H1 (cell line): Measurements from ENCODE around the gene MMADHC. TPM values are rescaled to one million over a fixed set of nuclear protein-coding genes. Genes with fewer than 3 reads are reported as not detected.

ENCODE experiments used
- CTCF ChIA-PET: fragments of 300-600 bp; sonication (Branson Sonifier 250); formaldehyde crosslinking; loops from one replicate; lab custom pipeline; 2021; ENCODE audit not compliant: partially characterized antibody; lab: Charles Lee
- POLR2A ChIA-PET: fragments of 300-600 bp; sonication (Branson Sonifier 250); formaldehyde crosslinking; loops from one replicate; lab custom pipeline; 2021; ENCODE audit warnings: inconsistent platforms; ENCODE audit not compliant: partially characterized antibody; lab: Charles Lee
- DNase-seq, 2 experiments: peaks; one replicate each; pipeline versions ENCODE4 v3.0.0 to v3.0.0-alpha.2; 2010 to 2022; ENCODE audit warnings: low spot score in 2 of 2, low read depth in 1 of 2, mixed read lengths in 1 of 2
- FAIRE-seq: peaks from 2 replicates; lab custom pipeline; 2011; peaks lifted over from hg19 to GRCh38; lab: Jason Lieb, UNC
- H2AFZ ChIP-seq: 2 replicates; pipeline ENCODE4 v1.8.1; 2012; ENCODE audit warnings: low read length, inconsistent platforms
- H2AK5ac ChIP-seq: 2 replicates; pipeline ENCODE4 v1.6.1; 2013; ENCODE audit warnings: low read depth, low read length
- H2BK120ac ChIP-seq: replicated peaks from 2 replicates; pipeline ENCODE3; 2013; ENCODE audit warnings: low read depth, low read length, inconsistent platforms
- H2BK12ac ChIP-seq: 2 replicates; pipeline ENCODE4 v1.6.1; 2013; ENCODE audit warnings: low read depth, low read length
- H2BK15ac ChIP-seq: 2 replicates; pipeline ENCODE4 v1.6.1; 2013; ENCODE audit warnings: low read length
- H2BK20ac ChIP-seq: 2 replicates; pipeline ENCODE4 v1.6.1; 2013; ENCODE audit warnings: low read length
- H2BK5ac ChIP-seq: 2 replicates; pipeline ENCODE4 v1.6.1; 2013; ENCODE audit warnings: low read depth, low read length
- H3K14ac ChIP-seq: 2 replicates; pipeline ENCODE4 v1.6.1; 2013; ENCODE audit warnings: inconsistent platforms; ENCODE audit not compliant: insufficient read length
- H3K18ac ChIP-seq: 2 replicates; pipeline ENCODE4 v1.6.1; 2013; ENCODE audit warnings: low read length; ENCODE audit errors: extremely low read depth
- H3K23ac ChIP-seq: 2 replicates; pipeline ENCODE4 v1.6.1; 2013; ENCODE audit warnings: inconsistent platforms; ENCODE audit not compliant: insufficient read length
- H3K23me2 ChIP-seq: 2 replicates; pipeline ENCODE4 v1.6.1; 2013; ENCODE audit warnings: low read depth, low read length
- H3K27ac ChIP-seq: 2 replicates; pipeline ENCODE4 v1.6.1; 2011; ENCODE audit warnings: low read depth, low read length, inconsistent platforms
- H3K27me3 ChIP-seq, 4 experiments: replicated peaks in 1 of 4; 1 replicate in 1 of 4; 2 replicates in 3 of 4; pipeline versions ENCODE4 v1.6.1 to v1.8.1; 2011 to 2013; ENCODE audit warnings: low read length in 3 of 4, mild to moderate bottlenecking in 3 of 4, inconsistent platforms in 2 of 4, mixed read lengths in 2 of 4, moderate library complexity in 1 of 4; ENCODE audit not compliant: control insufficient read depth in 3 of 4, insufficient read depth in 3 of 4; ENCODE audit errors: extremely low read depth in 1 of 4
- H3K36me3 ChIP-seq, 4 experiments: 2 replicates each; pipeline versions ENCODE4 v1.6.1 to v1.8.1; 2011 to 2013; ENCODE audit warnings: mild to moderate bottlenecking in 4 of 4, low read length in 3 of 4, moderate library complexity in 2 of 4, control low read depth in 1 of 4, inconsistent platforms in 1 of 4; ENCODE audit not compliant: insufficient read depth in 4 of 4, control insufficient read depth in 2 of 4
- H3K4ac ChIP-seq: replicated peaks from 2 replicates; pipeline ENCODE3; 2013; ENCODE audit warnings: low read length, low read depth, mixed read lengths, inconsistent platforms; ENCODE audit not compliant: insufficient read length
- H3K4me1 ChIP-seq, 4 experiments: replicated peaks in 1 of 4; 1 replicate in 1 of 4; 2 replicates in 3 of 4; pipeline versions ENCODE4 v1.6.1 to v1.8.1; 2011 to 2013; ENCODE audit warnings: low read length in 3 of 4, inconsistent platforms in 2 of 4, mixed read lengths in 1 of 4; ENCODE audit not compliant: insufficient read depth in 4 of 4, control insufficient read depth in 3 of 4
- H3K4me2 ChIP-seq, 2 experiments: 2 replicates each; pipeline versions ENCODE4 v1.6.1 to v1.8.1; 2011 to 2013; ENCODE audit warnings: low read depth in 2 of 2, low read length in 2 of 2, control low read depth in 1 of 2, inconsistent platforms in 1 of 2, mild to moderate bottlenecking in 1 of 2; ENCODE audit not compliant: insufficient read depth in 1 of 2
- H3K4me3 ChIP-seq, 4 experiments: fragments of 200-600, 300-600 bp in 1 of 4; sonication (generic), shearing (Covaris generic), sonication (Bioruptor Twin) in 1 of 4; 2 replicates each; pipeline versions ENCODE4 v1.5.1 to v1.8.1; 2011 to 2016; ENCODE audit warnings: low read length in 4 of 4, low read depth in 3 of 4, control low read depth in 2 of 4, inconsistent platforms in 2 of 4, mild to moderate bottlenecking in 2 of 4, mixed read lengths in 1 of 4, moderate library complexity in 1 of 4; ENCODE audit not compliant: insufficient read depth in 2 of 4; ENCODE audit errors: extremely low read depth in 1 of 4
- H3K56ac ChIP-seq: replicated peaks from 2 replicates; pipeline ENCODE3; 2013; ENCODE audit warnings: low read depth, mild to moderate bottlenecking, mixed read lengths, low read length, inconsistent platforms; ENCODE audit not compliant: insufficient read length
- H3K79me1 ChIP-seq: 2 replicates; pipeline ENCODE4 v1.6.1; 2013; ENCODE audit warnings: low read depth, low read length, control low read depth
- H3K79me2 ChIP-seq, 2 experiments: 2 replicates each; pipeline versions ENCODE4 v1.6.1 to v1.8.1; 2012 to 2013; ENCODE audit warnings: low read length in 2 of 2, mild to moderate bottlenecking in 2 of 2, inconsistent platforms in 1 of 2; ENCODE audit not compliant: insufficient read depth in 2 of 2, control insufficient read depth in 1 of 2
- H3K9ac ChIP-seq, 4 experiments: replicated peaks in 1 of 4; 1 replicate in 1 of 4; 2 replicates in 3 of 4; pipeline versions ENCODE4 v1.6.1 to v1.8.1; 2011 to 2013; ENCODE audit warnings: low read depth in 3 of 4, low read length in 3 of 4, control low read depth in 2 of 4, mild to moderate bottlenecking in 2 of 4, moderate library complexity in 2 of 4, inconsistent platforms in 1 of 4; ENCODE audit errors: extremely low read depth in 1 of 4
- H3K9me3 ChIP-seq, 2 experiments: 2 replicates each; pipeline versions ENCODE4 v1.6.1 to v1.8.1; 2012 to 2013; ENCODE audit warnings: mild to moderate bottlenecking in 2 of 2, moderate library complexity in 2 of 2, control low read depth in 1 of 2, inconsistent platforms in 1 of 2, low read depth in 1 of 2, low read length in 1 of 2, mixed read lengths in 1 of 2; ENCODE audit not compliant: insufficient read depth in 2 of 2
- H4K20me1 ChIP-seq, 2 experiments: replicated peaks in 1 of 2; 2 replicates each; pipeline versions ENCODE3 to v1.8.1; 2011 to 2013; ENCODE audit warnings: inconsistent platforms in 2 of 2, low read length in 2 of 2, mild to moderate bottlenecking in 1 of 2; ENCODE audit not compliant: insufficient read depth in 2 of 2, control insufficient read depth in 1 of 2
- H4K5ac ChIP-seq: 2 replicates; pipeline ENCODE4 v1.6.1; 2013; ENCODE audit warnings: low read length, low read depth, mixed read lengths, inconsistent platforms; ENCODE audit not compliant: insufficient read length
- H4K8ac ChIP-seq: 2 replicates; pipeline ENCODE4 v1.8.0; 2013; ENCODE audit warnings: mild to moderate bottlenecking, moderate library complexity, low read length, inconsistent platforms; ENCODE audit not compliant: insufficient read depth; ENCODE audit errors: extremely low read depth
- H4K91ac ChIP-seq: replicated peaks from 2 replicates; pipeline ENCODE3; 2013; ENCODE audit warnings: low read length, mixed read lengths, inconsistent platforms; ENCODE audit not compliant: insufficient read length
- CBX8 ChIP-seq: fragments of 300-800, 300-1000 bp; sonication (generic); IDR thresholded peaks from 2 replicates; pipeline ENCODE4 v1.7.1; 2016; ENCODE audit warnings: low read depth, low read length, borderline replicate concordance
- CREB1 ChIP-seq: IDR thresholded peaks from 2 replicates; pipeline ENCODE4 v1.6.1; 2012; ENCODE audit warnings: inconsistent platforms
- EP300 ChIP-seq, 2 experiments: IDR thresholded peaks; 1 replicate in 1 of 2; 2 replicates in 1 of 2; pipeline ENCODE4 v1.6.1; 2011 to 2012; ENCODE audit warnings: low read depth in 2 of 2, low read length in 2 of 2, mild to moderate bottlenecking in 2 of 2, borderline replicate concordance in 1 of 2, inconsistent platforms in 1 of 2, moderate library complexity in 1 of 2
- EZH2 ChIP-seq: fragments of 200-600 bp; sonication (generic); IDR thresholded peaks from 2 replicates; pipeline ENCODE4 v1.7.1; 2012; ENCODE audit warnings: low read depth, mild to moderate bottlenecking, moderate library complexity, low read length, inconsistent platforms; ENCODE audit not compliant: severe bottlenecking
- GTF2F1 ChIP-seq: IDR thresholded peaks from 2 replicates; pipeline ENCODE4 v1.6.1; 2012; ENCODE audit warnings: low read depth, low read length, improper control_type of control experiment, borderline replicate concordance
- KDM4A ChIP-seq: IDR thresholded peaks from one replicate; pipeline ENCODE4 v1.7.1; 2012; ENCODE audit warnings: low read depth, mild to moderate bottlenecking, moderate library complexity, low read length, inconsistent platforms; ENCODE audit not compliant: severe bottlenecking
- KDM5A ChIP-seq: fragments of 200-600 bp; IDR thresholded peaks from 2 replicates; pipeline ENCODE4 v1.7.1; 2012; ENCODE audit warnings: mild to moderate bottlenecking, low read length, inconsistent platforms, mixed read lengths
- NRF1 ChIP-seq: IDR thresholded peaks from 2 replicates; pipeline ENCODE4 v1.6.1; 2011; ENCODE audit warnings: mild to moderate bottlenecking, low read depth, low read length, improper control_type of control experiment
- SIN3A ChIP-seq, 2 experiments: IDR thresholded peaks in 1 of 2; conservative IDR thresholded peaks in 1 of 2; 2 replicates each; pipeline ENCODE4 v1.6.1; 2011 to 2012; ENCODE audit warnings: low read length in 2 of 2, improper control_type of control experiment in 1 of 2, low read depth in 1 of 2, mild to moderate bottlenecking in 1 of 2
- SIX5 ChIP-seq: IDR thresholded peaks from 2 replicates; pipeline ENCODE4 v1.6.1; 2011; ENCODE audit warnings: mild to moderate bottlenecking, low read depth, low read length
- SP4 ChIP-seq: IDR thresholded peaks from 2 replicates; pipeline ENCODE4 v1.6.1; 2012; ENCODE audit warnings: low read length, inconsistent platforms
- SRF ChIP-seq: IDR thresholded peaks from 2 replicates; pipeline ENCODE4 v1.6.1; 2011; ENCODE audit warnings: mild to moderate bottlenecking, low read depth, low read length, moderate library complexity
- YY1 ChIP-seq: IDR thresholded peaks from 2 replicates; pipeline ENCODE4 v1.6.1; 2011; ENCODE audit warnings: low read depth, mild to moderate bottlenecking, low read length
- WGBS, 2 experiments: shearing (Covaris generic) in 1 of 2; methylation state at CpG; one replicate each; pipeline versions ENCODE4 v1.1.6 to v1.1.7; 2013 to 2015; ENCODE audit warnings: low lambda C conversion rate in 2 of 2, mixed read lengths in 2 of 2, inconsistent platforms in 1 of 2, low coverage in 1 of 2, missing lambda C conversion rate in 1 of 2; ENCODE audit not compliant: insufficient replicate concordance in 2 of 2, insufficient coverage in 1 of 2, insufficient read length in 1 of 2; ENCODE audit errors: extremely low coverage in 1 of 2, missing lambda C conversion rate in 1 of 2; 5-methylcytosine and 5-hydroxymethylcytosine counted together
- polyA plus RNA-seq, 7 experiments: library from polyadenylated mRNA; depleted of rRNA in 3 of 7; stranded (reverse) in 5 of 7; unstranded in 2 of 7; fragments of >200 nt in 5 of 7; fragments of 200-250 nt in 2 of 7; gene quantifications; 1 replicate in 5 of 7; 2 replicates in 1 of 7; 4 replicates in 1 of 7; pipeline versions ENCODE4 v1.2.1 to v1.2.3, GENCODE V29; 2011 to 2013; ENCODE audit warnings: missing spikeins in 2 of 7, mixed read lengths in 2 of 7
- total RNA-seq: library from RNA; stranded (reverse); fragmentation: NEBNext Ultra II Directional; extraction: Animal tissue kit (Norgen Biotek cat#: 25700); gene quantifications from 2 replicates; pipeline ENCODE4 v1.2.1, GENCODE V29; 2021

Gene MMADHC
- total and polyA plus RNA-seq, 2 of the 8 experiments (the other 6 are each of a cell fraction or from before 2014, with no cell fraction given) = 61.1 to 130 TPM

GRCh38 chr2:149601141-149601796 is 13.7 kb upstream of the MMADHC start:
- DNase-seq (no peak), FAIRE-seq (no peak)
- Histone ChIP-seq H2BK120ac (no peak overlapping the region), H3K4me2 (no peak overlapping the region), H4K91ac (no peak overlapping the region), H2BK15ac (no peak overlapping the region), H4K8ac (no peak overlapping the region), H3K56ac (no peak overlapping the region), H3K36me3 (no peaks in the 10 kb centered on the region), H2AK5ac (no peak overlapping the region), H3K9me3 (no peaks in the 10 kb centered on the region), H3K18ac (no peak overlapping the region), H3K9ac (no peak overlapping the region), H3K4ac (no peak overlapping the region), H4K20me1 (no peaks in the 10 kb centered on the region), H3K79me1 (no peaks in the 10 kb centered on the region), H2AFZ (no peak overlapping the region), H4K5ac (no peak overlapping the region), H3K4me1 (no peaks in the 10 kb centered on the region), H3K79me2 (no peaks in the 10 kb centered on the region), H3K23me2 (no peaks in the 10 kb centered on the region), H3K14ac (no peak overlapping the region), H2BK5ac (no peak overlapping the region), H3K23ac (no peak overlapping the region), H2BK12ac (no peak overlapping the region), H3K27me3 (no peaks in the 10 kb centered on the region), H3K27ac (no peak overlapping the region), H3K4me3 (no peak overlapping the region), H2BK20ac (no peak overlapping the region)
- ChIA-PET POLR2A (no interaction called here), CTCF (interaction anchor here (0.9 kb wide), 1 partner anchor 1450 kb away, joined by 3 read pairs; no protein-coding TSS in a partner anchor)
- WGBS, 2 experiments = 62% methylated on average over 3 of the region's 3 CpGs; no CpG with 5 or more reads in 1 of the 2 experiments
- no peak for TF ChIP-seq SRF
- TF ChIP-seq CBX8 = no peak
- no peak for TF ChIP-seq SIX5
- TF ChIP-seq NRF1 = no peak
- no peak for TF ChIP-seq KDM5A
- TF ChIP-seq SIN3A (conservative IDR thresholded peaks at IDR 0.05 in 1 of 2, IDR thresholded peaks at IDR 0.05 in 1 of 2; ENCODE audit: low read depth in 1 of 2, low read length in 2 of 2) = no peak
- TF ChIP-seq CREB1 = no peak
- no peak for TF ChIP-seq KDM4A
- no peak for TF ChIP-seq EP300 (IDR thresholded peaks at IDR 0.05; ENCODE audit: borderline replicate concordance in 1 of 2, low read depth in 2 of 2, low read length in 2 of 2)
- TF ChIP-seq YY1 = no peak
- no peak for TF ChIP-seq SP4
- no peak for TF ChIP-seq EZH2
- TF ChIP-seq GTF2F1 = no peak
